Lower lobe of right lung (tissue), 2 donors: ENCODE data around the gene ZNF254. TPM values are rescaled to one million over a fixed set of nuclear protein-coding genes. Genes with fewer than 3 reads are reported as not detected.
"Not testable (repeated sequence)": the region's sequence is repeated elsewhere in the genome, so short reads cannot be mapped to it uniquely, and the experiment has no call there.

Source experiments
- ATAC-seq, 2 donors: fragments of 200-7000 bp; cut with Tn5 transposase; one replicate each; pipeline ENCODE4 v1.9.1; 2020 to 2022; ENCODE audit warnings: mild to moderate bottlenecking in 2 of 2, moderate library complexity in 2 of 2
- DNase-seq: peaks from one replicate; pipeline ENCODE4 v3.0.0-alpha.2; 2020
- H3K27ac ChIP-seq: fragments of 200-600 bp; one replicate; pipeline ENCODE4 v1.8.0; 2022
- H3K27me3 ChIP-seq: fragments of 200-600 bp; one replicate; pipeline ENCODE4 v1.8.0; 2022; ENCODE audit warnings: low read depth
- H3K36me3 ChIP-seq: fragments of 200-600 bp; one replicate; pipeline ENCODE4 v1.8.0; 2022; ENCODE audit warnings: mild to moderate bottlenecking
- H3K4me1 ChIP-seq: fragments of 200-600 bp; one replicate; pipeline ENCODE4 v1.8.0; 2022
- H3K4me3 ChIP-seq: fragments of 200-600 bp; one replicate; pipeline ENCODE4 v1.8.0; 2022; ENCODE audit warnings: mild to moderate bottlenecking
- H3K9me3 ChIP-seq: fragments of 200-600 bp; one replicate; pipeline ENCODE4 v1.8.0; 2022
- intact Hi-C: fragments of 100-400 bp; cut with DNase I; formaldehyde crosslinking; loops from one replicate; pipeline ENCODE4 v1.11.0; 2022
- total RNA-seq: library from RNA; stranded (reverse); fragmentation: NEBNext Ultra II Directional; extraction: Animal tissue kit (Norgen Biotek cat#: 25700); gene quantifications from one replicate; pipeline ENCODE4 v1.2.1, GENCODE V29; 2021
- TF ChIP-seq, protein P1 (sequence below): fragments of 200-600 bp; IDR thresholded peaks from one replicate; pipeline ENCODE4 v1.8.0; 2022; ENCODE audit warnings: antibody characterized with exemption, mild to moderate bottlenecking
- donor health status: DM: no; HTN: yes; CAD: no; lungs with severe emphysema.

ZNF254 gene
- total RNA-seq, 1 donor from 2014 or later: 20.0 TPM

DNA sequence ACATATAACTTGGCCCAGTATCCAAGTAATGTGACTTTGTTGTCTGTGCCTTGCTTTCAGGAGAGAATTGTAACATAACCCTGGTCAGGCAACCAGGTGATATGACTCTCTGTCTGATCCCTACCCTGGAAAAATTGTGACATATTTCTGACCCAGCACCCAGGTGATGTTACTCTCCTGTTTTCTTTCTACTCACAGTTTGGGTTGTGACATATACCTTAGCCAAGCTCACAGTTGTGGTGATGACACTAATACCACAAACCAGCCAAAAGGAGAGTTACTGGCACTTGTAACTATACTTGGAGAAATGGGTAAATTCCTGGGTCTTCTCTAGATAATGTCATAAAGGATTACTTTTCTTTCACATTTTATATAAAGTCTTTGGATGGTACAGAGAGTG is 14.3 kb upstream of the ZNF254 start:
- TF ChIP-seq, protein P1, sequence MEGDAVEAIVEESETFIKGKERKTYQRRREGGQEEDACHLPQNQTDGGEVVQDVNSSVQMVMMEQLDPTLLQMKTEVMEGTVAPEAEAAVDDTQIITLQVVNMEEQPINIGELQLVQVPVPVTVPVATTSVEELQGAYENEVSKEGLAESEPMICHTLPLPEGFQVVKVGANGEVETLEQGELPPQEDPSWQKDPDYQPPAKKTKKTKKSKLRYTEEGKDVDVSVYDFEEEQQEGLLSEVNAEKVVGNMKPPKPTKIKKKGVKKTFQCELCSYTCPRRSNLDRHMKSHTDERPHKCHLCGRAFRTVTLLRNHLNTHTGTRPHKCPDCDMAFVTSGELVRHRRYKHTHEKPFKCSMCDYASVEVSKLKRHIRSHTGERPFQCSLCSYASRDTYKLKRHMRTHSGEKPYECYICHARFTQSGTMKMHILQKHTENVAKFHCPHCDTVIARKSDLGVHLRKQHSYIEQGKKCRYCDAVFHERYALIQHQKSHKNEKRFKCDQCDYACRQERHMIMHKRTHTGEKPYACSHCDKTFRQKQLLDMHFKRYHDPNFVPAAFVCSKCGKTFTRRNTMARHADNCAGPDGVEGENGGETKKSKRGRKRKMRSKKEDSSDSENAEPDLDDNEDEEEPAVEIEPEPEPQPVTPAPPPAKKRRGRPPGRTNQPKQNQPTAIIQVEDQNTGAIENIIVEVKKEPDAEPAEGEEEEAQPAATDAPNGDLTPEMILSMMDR: no peak
- no peak for ATAC-seq
- Histone ChIP-seq H3K9me3 (no peaks in the 10 kb centered on the region), H3K27me3 (no peaks in the 10 kb centered on the region), H3K4me3 (no peak overlapping the region), H3K36me3 (peaks cover 45% of the 10 kb centered on the region), H3K27ac (no peak overlapping the region), H3K4me1 (no peaks in the 10 kb centered on the region)
- intact Hi-C loops: no loop called here
- no peak for DNase-seq

DNA sequence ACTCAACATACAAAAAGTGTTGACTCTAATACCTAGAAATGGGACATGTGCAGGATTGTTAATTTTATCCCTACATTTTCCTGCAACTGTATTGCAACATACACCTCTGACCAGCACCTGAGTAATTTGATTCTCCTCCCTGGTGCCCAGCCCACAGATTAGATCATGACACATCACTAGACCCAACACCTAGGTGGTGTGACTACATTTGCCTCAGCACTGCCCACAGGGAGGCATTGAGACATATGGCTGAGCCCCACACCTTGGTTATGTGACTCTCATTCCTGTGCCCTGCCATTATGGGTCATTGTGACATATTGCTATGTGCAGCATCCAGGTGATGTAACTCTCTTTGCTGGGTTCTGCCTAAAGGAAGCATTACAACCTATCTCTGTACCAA is 13.2 kb upstream of the ZNF254 start:
- intact Hi-C loops: no loop called here
- ATAC-seq: peak in 1 of 2 donors; percentile 54

DNA sequence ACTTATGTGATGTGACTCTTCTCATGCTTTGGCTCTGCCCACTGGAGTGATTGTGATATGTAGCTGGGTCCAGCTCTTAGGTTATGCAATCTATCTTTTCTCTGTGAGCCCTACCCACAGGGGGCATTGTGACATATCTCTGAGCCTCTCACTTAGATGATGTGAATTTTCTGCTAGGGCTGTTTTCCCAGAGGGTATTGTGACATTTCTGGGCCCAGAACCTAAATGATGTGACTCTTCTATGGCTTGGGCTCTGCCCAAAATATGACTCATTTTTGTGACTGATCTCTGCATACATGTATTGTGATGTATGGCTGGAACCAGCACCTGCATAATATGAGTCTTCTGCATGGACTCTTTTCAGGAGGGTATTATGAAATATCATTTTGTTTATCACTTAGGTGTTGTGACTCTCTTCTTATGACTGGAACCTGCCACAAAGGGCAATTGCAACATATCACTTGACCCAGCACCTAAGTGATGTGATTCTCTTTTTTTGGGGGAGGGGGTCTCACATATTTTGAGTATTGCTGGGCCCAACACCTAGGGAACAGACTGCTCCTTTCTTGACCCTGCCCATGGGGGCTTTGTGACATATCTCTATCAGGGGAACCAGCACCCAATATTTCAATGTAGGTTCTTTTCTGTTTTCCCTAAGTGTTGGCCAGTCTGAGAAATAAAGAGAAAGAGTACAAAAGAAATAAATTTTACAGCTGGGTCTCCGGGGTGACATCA is 12.1 kb upstream of the ZNF254 start:
- no peak overlapping the region for H3K27ac ChIP-seq
- no peaks in the 10 kb centered on the region for H3K9me3 ChIP-seq
- H3K27me3 ChIP-seq: no peaks in the 10 kb centered on the region
- TF ChIP-seq, protein P1: no peak
- no peak overlapping the region for H3K4me3 ChIP-seq
- H3K36me3 ChIP-seq: peaks cover 32% of the 10 kb centered on the region
- no peak for ATAC-seq
- intact Hi-C loops: no loop called here
- no peak for DNase-seq
- no peaks in the 10 kb centered on the region for H3K4me1 ChIP-seq

More for the DNA sequence above, 13.2 kb upstream of the ZNF254 start:
- Histone ChIP-seq H3K27me3 (no peaks in the 10 kb centered on the region), H3K9me3 (no peaks in the 10 kb centered on the region), H3K4me3 (no peak overlapping the region), H3K4me1 (no peaks in the 10 kb centered on the region), H3K36me3 (peaks cover 34% of the 10 kb centered on the region), H3K27ac (no peak overlapping the region)
- TF ChIP-seq, protein P1: no peak
- no peak for DNase-seq

DNA sequence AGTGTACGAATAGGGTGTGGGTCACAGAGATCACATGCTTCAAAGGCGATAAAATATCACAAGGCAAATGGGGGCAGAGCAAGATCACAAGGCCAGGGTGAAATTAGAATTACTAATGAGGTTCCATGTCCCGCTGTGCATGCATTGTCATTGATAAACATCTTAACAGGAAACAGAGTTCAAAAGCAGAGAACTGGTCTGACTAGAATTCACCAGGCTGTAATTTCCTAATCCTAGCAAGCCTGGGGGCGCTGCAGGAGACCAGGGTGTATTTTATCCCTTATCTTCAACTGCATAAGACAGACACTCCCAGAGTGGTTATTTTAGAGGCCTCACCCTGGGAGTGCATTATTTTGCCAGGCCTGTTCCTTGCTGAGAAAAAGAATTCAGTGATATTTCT is 11.5 kb upstream of the ZNF254 start:
- H3K4me1 ChIP-seq, H3K9me3 ChIP-seq, intact Hi-C loops, DNase-seq, H3K27me3 ChIP-seq, ATAC-seq, H3K27ac ChIP-seq, H3K4me3 ChIP-seq: not testable (repeated sequence)
- peaks cover 26% of the 10 kb centered on the region for H3K36me3 ChIP-seq

DNA sequence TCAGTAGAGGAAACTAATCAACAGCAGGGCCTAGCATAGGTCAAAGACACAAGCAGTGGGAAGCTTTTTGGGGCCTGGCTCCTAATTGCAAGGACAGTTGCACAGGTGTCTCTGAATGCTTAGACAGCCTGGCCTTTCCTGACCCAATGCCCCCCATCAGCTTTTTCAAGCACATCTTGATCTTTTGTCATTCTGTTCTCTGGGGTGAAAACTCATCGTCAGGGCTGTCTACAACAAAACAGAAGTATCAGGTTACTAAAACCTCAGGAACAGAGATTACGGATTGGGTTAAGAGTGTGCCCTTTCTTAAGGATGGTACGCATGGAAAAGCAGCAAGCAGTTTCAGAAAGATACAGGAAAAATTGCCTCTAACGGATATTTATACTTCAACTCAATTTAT is 8.3 kb upstream of the ZNF254 start:
- DNase-seq: no peak
- Histone ChIP-seq H3K27me3 (no peaks in the 10 kb centered on the region), H3K4me1 (no peaks in the 10 kb centered on the region), H3K4me3 (no peak overlapping the region), H3K9me3 (no peaks in the 10 kb centered on the region), H3K27ac (no peak overlapping the region), H3K36me3 (peaks cover 6% of the 10 kb centered on the region)
- TF ChIP-seq, protein P1: no peak
- no peak for ATAC-seq
- intact Hi-C loops: no loop called here

DNA sequence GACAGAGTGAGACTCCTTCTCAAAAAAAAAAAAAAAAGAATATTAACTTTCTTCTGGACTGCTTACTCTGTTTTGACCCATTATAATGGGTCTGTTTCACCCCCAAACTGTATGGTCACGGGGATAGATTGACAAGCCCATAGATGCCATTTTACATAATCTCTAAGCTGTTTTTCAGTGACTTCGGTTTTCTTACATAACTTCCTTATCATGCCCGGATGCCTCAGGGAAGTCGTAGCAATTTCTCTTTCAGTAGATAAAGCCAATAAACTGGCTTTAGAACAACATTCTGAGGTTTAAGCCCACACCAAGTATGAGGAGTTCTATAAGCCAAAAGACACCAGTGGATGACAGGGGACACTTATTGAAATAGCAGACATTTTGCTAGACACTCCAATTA is 5.9 kb upstream of the ZNF254 start:
- ATAC-seq (no peak), DNase-seq (no peak)
- TF ChIP-seq, protein P1: no peak
- H3K36me3 ChIP-seq: no peaks in the 10 kb centered on the region
- no peak overlapping the region for H3K27ac ChIP-seq
- H3K9me3 ChIP-seq: no peaks in the 10 kb centered on the region
- H3K27me3 ChIP-seq: no peaks in the 10 kb centered on the region
- intact Hi-C loops: no loop called here
- H3K4me1 ChIP-seq: no peaks in the 10 kb centered on the region
- H3K4me3 ChIP-seq: no peak overlapping the region
